IPS DF 4.7 (cell line): ENCODE measurements around the gene LEO1.

Experiments
- DNase-seq: peaks from one replicate; pipeline ENCODE4 v3.0.0-alpha.2; 2013; ENCODE audit warnings: low spot score; ENCODE audit errors: extremely low read depth

LEO1 gene

GRCh38 chr15:51931638-51932037 is 39.9 kb downstream of the LEO1 start:
- DNase-seq, result no peak

DNA sequence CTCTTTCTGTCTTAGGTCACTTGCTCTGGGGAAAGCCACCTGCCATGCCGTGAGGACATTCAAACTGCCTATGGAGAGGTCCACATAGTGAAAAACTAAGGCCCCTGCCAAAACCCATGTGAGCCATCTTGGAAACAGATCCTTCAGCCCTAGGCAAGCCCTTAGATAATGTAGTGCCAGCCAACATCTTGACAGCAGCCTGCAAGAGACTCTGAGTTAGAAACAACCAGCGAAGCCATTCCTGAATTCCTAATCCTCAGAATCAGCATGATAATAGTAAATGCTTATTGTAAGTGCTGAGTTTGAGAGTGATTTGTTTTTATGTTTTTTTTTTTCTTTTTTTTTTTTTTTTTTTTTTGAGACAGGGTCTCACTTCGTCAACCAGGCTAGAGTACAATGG is 40.6 kb downstream of the LEO1 start:
- DNase-seq, result no peak

DNA sequence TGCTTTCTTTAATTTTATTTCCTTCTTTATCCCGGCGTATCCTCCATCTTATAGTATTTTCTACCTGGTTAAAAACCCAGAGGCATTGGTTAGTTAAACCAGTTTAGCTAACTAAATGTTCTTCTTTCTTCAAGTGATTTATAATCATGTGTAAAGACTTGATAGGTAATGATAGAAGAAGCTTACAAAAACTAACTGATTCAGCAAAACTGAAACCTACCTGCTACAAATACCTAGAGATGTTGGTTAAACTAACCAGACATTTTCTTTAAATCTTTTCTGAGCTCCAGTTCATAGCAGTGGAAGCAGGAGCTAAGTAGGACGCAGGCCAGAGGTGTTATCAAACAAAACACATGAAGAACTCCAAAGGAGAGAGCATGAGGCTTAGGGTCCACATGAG is 44.8 kb downstream of the LEO1 start:
- DNase-seq, result no peak

GRCh38 chr15:51924156-51925068 is 47.2 kb downstream of the LEO1 start:
- no peak for DNase-seq

DNA sequence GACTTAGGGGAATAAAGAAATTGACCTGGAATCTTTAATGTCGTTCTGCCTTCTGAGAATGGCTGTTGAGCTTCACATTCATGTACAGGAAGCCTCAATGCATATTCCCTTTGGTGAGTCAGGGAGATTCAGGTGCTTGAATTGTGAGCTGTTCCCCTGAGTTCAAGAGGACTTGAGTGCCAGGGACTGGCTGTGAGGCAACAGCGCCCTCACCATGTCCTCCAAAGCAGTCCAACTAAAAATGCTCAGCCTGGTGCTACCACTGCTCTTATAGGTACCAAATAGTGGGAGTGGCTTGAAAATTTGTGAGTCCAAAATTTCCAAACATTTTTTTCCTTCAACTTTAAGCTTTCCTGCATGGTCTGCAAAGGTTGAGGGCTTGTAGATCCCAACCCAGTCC is 54.1 kb downstream of the LEO1 start:
- DNase-seq, result no peak

- DNase-seq, result no peak
These were observed 59.0 kb downstream of the LEO1 start for GRCh38 chr15:51912528-51912927.

DNA sequence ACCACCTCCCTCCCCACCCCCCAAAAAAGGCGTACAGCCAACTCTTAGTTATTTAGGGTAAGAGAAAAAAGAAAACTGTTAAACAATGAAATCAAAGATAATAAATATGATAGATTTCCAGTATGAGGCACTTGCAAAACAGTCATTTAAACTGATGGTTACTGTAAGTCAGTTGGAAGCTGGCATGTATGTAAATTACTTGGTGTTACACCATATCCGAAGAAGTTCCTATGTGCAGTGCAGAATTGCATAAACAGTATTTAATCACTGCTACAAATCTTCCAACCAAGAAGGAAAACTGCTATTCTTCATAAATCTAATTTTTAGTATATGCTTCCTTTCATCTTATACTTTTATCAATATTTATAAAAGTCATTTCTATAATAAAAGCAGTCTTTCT is 62.0 kb downstream of the LEO1 start:
- DNase-seq, result no peak

DNA sequence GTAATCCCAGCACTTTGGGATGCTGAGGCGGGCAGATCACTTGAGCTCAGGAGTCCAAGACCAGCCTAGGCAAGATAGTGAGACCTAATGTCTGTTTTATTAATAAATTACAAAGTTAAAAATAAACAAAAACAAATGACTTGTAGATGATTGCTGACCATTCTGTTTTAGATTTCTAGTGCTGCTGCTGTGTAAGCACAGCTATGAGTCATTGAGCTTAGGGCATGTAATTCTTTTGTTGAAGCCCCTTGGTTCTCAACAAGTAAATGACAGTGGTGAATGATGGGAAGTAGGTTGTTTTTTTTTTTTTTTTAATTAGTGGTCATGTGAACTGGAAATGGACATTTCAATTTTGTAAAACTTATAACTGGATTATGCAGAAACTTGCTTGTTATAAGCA is 63.3 kb downstream of the LEO1 start:
- DNase-seq, result no peak

DNA sequence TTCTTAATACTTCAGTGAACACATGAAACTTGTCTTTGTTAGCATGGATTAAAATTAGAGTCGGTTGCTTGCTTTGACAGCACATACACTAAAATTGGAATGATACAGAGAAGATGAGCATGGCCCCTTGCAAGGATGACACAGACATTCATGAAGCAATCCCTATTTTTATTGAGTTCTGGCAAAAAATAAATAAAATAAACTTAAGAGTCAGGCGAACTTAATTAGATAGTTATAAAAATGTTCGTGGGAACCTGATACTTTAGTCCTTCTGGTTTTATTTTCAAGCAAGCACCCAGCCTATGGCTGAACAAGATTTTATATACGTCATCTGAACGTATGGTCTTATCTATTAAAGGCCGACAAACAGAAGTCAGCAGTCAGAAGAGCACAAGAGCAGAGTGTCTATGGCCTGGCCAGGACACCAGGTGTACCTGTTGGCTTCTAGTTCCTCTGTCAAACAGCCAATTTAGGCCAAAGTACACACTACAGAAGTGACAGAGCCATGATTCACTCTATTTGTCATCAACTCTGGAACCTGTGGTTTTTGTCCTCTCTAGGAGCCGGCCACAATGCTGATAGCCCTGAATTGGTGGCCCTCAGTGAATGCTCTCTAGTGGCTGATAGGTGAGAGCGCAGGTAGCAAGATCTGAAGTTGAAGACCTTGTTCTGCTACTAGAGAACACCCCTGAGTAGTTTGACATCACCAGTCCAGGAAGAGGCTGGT is 64.3 kb downstream of the LEO1 start:
- DNase-seq, result no peak

DNA sequence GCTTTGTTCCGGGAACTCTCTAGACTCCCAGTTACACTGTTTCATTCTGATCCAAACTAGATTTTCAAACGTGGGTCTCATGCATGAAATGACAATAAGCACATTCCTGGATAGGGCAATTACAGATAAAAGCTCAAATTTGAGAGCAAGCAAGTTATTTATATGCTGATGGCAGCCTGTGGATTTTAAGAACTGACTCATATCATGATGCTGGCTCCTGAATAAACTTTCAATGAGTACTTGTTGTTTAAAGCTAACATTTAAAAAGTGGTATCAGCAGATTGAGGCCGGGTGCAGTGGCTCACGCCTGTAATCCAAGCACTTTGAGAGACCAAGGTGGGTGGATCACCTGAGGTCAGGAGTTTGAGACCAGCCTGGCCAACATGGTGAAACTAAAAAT is 66.6 kb downstream of the LEO1 start:
- no peak for DNase-seq

- no peak for DNase-seq
These were observed 67.2 kb downstream of the LEO1 start for GRCh38 chr15:51904421-51904820.

DNA sequence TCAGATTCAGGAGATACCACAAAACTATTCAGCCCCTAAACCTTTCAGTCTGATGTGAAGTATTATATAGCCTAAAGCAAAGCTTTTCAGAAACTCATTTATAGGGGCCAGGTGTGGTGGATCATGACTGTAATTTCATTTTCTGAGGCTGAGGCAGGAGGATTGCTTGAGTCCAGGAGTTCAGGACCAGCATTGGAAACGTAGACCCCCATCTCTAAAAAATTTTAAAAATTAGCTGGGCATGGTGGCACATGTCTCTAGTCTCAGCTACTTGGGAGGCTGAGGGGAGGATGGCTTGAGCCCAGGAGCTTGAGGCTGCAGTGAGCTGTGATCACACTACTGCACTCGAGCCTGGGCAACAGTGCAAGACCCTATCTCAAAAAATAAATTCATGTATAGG is 82.1 kb downstream of the LEO1 start:
- no peak for DNase-seq

- no peak for DNase-seq
These were observed 82.9 kb downstream of the LEO1 start for GRCh38 chr15:51888593-51889195.
